ENCODE measurements around the gene SUPT16H. TPM values are rescaled to one million over a fixed set of nuclear protein-coding genes. Genes with fewer than 3 reads are reported as not detected.
"Not testable (repeated sequence)": the region's sequence is repeated elsewhere in the genome, so short reads cannot be mapped to it uniquely, and the experiment has no call there.

SUPT16H gene
- polyA plus RNA-seq, 1 donor from 2014 or later = 83.4 TPM

GRCh38 chr14:21373980-21374379, 9.8 kb downstream of the SUPT16H start:
- Histone ChIP-seq H3K9ac (ENCODE audit: low read length) (no peak overlapping the region), H3K36me3 (ENCODE audit: insufficient read depth, low read length) (no peaks in the 10 kb centered on the region), H3K27me3 (ENCODE audit: insufficient read depth, low read depth, low read length) (no peaks in the 10 kb centered on the region), H3K9me3 (ENCODE audit: low read length) (no peaks in the 10 kb centered on the region), H3K9me2 (ENCODE audit: insufficient read depth, low read length) (no peaks in the 10 kb centered on the region), H3K4me2 (ENCODE audit: low read length) (no peak overlapping the region), H2AFZ (ENCODE audit: low read depth, low read length) (no peak overlapping the region), H3K79me2 (replicated peaks; ENCODE audit: insufficient read depth, low read length) (peaks cover 36% of the 10 kb centered on the region), H3F3A (ENCODE audit: insufficient read depth, low read length, poor library complexity, severe bottlenecking) (peaks cover 4% of the 10 kb centered on the region), H3K27ac (ENCODE audit: low read length) (no peak overlapping the region), H4K20me1 (ENCODE audit: insufficient read depth) (peaks cover 5% of the 10 kb centered on the region), H3K4me3 (ENCODE audit: low read length) (no peak overlapping the region)
- TF ChIP-seq, protein P1, sequence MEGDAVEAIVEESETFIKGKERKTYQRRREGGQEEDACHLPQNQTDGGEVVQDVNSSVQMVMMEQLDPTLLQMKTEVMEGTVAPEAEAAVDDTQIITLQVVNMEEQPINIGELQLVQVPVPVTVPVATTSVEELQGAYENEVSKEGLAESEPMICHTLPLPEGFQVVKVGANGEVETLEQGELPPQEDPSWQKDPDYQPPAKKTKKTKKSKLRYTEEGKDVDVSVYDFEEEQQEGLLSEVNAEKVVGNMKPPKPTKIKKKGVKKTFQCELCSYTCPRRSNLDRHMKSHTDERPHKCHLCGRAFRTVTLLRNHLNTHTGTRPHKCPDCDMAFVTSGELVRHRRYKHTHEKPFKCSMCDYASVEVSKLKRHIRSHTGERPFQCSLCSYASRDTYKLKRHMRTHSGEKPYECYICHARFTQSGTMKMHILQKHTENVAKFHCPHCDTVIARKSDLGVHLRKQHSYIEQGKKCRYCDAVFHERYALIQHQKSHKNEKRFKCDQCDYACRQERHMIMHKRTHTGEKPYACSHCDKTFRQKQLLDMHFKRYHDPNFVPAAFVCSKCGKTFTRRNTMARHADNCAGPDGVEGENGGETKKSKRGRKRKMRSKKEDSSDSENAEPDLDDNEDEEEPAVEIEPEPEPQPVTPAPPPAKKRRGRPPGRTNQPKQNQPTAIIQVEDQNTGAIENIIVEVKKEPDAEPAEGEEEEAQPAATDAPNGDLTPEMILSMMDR (IDR thresholded peaks at IDR 0.05; ENCODE audit: poor library complexity, severe bottlenecking) = no peak
- no peak for TF ChIP-seq MXI1 (conservative IDR thresholded peaks at IDR 0.05; ENCODE audit: poor library complexity, severe bottlenecking)
- no peak for TF ChIP-seq SMC3 (conservative IDR thresholded peaks at IDR 0.05; ENCODE audit: poor library complexity)
- no peak for TF ChIP-seq POLR2AphosphoS5 (IDR thresholded peaks at IDR 0.05)
- no peak for TF ChIP-seq TAF1 (IDR thresholded peaks at IDR 0.05; ENCODE audit: low read depth)
- TF ChIP-seq, protein P2, sequence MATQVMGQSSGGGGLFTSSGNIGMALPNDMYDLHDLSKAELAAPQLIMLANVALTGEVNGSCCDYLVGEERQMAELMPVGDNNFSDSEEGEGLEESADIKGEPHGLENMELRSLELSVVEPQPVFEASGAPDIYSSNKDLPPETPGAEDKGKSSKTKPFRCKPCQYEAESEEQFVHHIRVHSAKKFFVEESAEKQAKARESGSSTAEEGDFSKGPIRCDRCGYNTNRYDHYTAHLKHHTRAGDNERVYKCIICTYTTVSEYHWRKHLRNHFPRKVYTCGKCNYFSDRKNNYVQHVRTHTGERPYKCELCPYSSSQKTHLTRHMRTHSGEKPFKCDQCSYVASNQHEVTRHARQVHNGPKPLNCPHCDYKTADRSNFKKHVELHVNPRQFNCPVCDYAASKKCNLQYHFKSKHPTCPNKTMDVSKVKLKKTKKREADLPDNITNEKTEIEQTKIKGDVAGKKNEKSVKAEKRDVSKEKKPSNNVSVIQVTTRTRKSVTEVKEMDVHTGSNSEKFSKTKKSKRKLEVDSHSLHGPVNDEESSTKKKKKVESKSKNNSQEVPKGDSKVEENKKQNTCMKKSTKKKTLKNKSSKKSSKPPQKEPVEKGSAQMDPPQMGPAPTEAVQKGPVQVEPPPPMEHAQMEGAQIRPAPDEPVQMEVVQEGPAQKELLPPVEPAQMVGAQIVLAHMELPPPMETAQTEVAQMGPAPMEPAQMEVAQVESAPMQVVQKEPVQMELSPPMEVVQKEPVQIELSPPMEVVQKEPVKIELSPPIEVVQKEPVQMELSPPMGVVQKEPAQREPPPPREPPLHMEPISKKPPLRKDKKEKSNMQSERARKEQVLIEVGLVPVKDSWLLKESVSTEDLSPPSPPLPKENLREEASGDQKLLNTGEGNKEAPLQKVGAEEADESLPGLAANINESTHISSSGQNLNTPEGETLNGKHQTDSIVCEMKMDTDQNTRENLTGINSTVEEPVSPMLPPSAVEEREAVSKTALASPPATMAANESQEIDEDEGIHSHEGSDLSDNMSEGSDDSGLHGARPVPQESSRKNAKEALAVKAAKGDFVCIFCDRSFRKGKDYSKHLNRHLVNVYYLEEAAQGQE (IDR thresholded peaks at IDR 0.05; ENCODE audit: borderline replicate concordance) = no peak
- no peak for TF ChIP-seq EP300 (conservative IDR thresholded peaks at IDR 0.05; ENCODE audit: poor library complexity, severe bottlenecking)

- not testable (repeated sequence) for H3K4me2 ChIP-seq (ENCODE audit: low read length); H3K36me3 ChIP-seq (ENCODE audit: insufficient read depth, low read length)
- peaks cover 24% of the 10 kb centered on the region for H3K79me2 ChIP-seq (replicated peaks; ENCODE audit: insufficient read depth, low read length)
Measured at GRCh38 chr14:21372814-21373213, 11.0 kb downstream of the SUPT16H start.

GRCh38 chr14:21369949-21370679, 13.7 kb downstream of the SUPT16H start:
- Histone ChIP-seq H3K4me2 (ENCODE audit: low read length) (peak overlapping the region; percentile 41), H3K4me3 (ENCODE audit: low read length) (peak overlapping the region; percentile 38), H3K27ac (ENCODE audit: low read length) (peak overlapping the region; percentile 68), H3K36me3 (ENCODE audit: insufficient read depth, low read length) (peaks cover 7% of the 10 kb centered on the region), H3K9me3 (ENCODE audit: low read length) (no peaks in the 10 kb centered on the region), H3F3A (ENCODE audit: insufficient read depth, low read length, poor library complexity, severe bottlenecking) (peaks cover 4% of the 10 kb centered on the region), H3K9me2 (ENCODE audit: insufficient read depth, low read length) (no peaks in the 10 kb centered on the region), H4K20me1 (ENCODE audit: insufficient read depth) (no peaks in the 10 kb centered on the region), H2AFZ (ENCODE audit: low read depth, low read length) (no peak overlapping the region), H3K27me3 (ENCODE audit: insufficient read depth, low read depth, low read length) (no peaks in the 10 kb centered on the region), H3K9ac (ENCODE audit: low read length) (no peak overlapping the region), H3K79me2 (replicated peaks; ENCODE audit: insufficient read depth, low read length) (peaks cover 5% of the 10 kb centered on the region)
- peak; percentile 99 for TF ChIP-seq EP300 (conservative IDR thresholded peaks at IDR 0.05; ENCODE audit: poor library complexity, severe bottlenecking)
- no peak for TF ChIP-seq POLR2AphosphoS5 (IDR thresholded peaks at IDR 0.05)
- TF ChIP-seq, protein P2 (IDR thresholded peaks at IDR 0.05; ENCODE audit: borderline replicate concordance) = peak; percentile 44
- TF ChIP-seq, protein P1 (IDR thresholded peaks at IDR 0.05; ENCODE audit: poor library complexity, severe bottlenecking) = no peak
- no peak for TF ChIP-seq RAD21 (conservative IDR thresholded peaks at IDR 0.05)
- TF ChIP-seq EZH2 (IDR thresholded peaks at IDR 0.05; ENCODE audit: borderline replicate concordance, insufficient read depth, low read length, poor library complexity, severe bottlenecking) = no peak
- peak; percentile 67 for TF ChIP-seq MXI1 (conservative IDR thresholded peaks at IDR 0.05; ENCODE audit: poor library complexity, severe bottlenecking)
- TF ChIP-seq TAF1 (IDR thresholded peaks at IDR 0.05; ENCODE audit: low read depth) = no peak
- no peak for TF ChIP-seq SMC3 (conservative IDR thresholded peaks at IDR 0.05; ENCODE audit: poor library complexity)

More at GRCh38 chr14:21372814-21373213, 11.0 kb downstream of the SUPT16H start:
- not testable (repeated sequence) for H4K20me1 ChIP-seq (ENCODE audit: insufficient read depth); H3F3A ChIP-seq (ENCODE audit: insufficient read depth, low read length, poor library complexity, severe bottlenecking); H3K9ac ChIP-seq (ENCODE audit: low read length); H3K27ac ChIP-seq (ENCODE audit: low read length); H3K9me3 ChIP-seq (ENCODE audit: low read length); H3K4me3 ChIP-seq (ENCODE audit: low read length); H3K9me2 ChIP-seq (ENCODE audit: insufficient read depth, low read length); H2AFZ ChIP-seq (ENCODE audit: low read depth, low read length); H3K27me3 ChIP-seq (ENCODE audit: insufficient read depth, low read depth, low read length)
